Adrenal gland (tissue), 12 donors: ENCODE data around the gene EPB42. TPM values are rescaled to one million over a fixed set of nuclear protein-coding genes. Genes with fewer than 3 reads are reported as not detected.
"Not testable (repeated sequence)": the region's sequence is repeated elsewhere in the genome, so short reads cannot be mapped to it uniquely, and the experiment has no call there.

ENCODE experiments used
- DNase-seq, 7 donors: peaks; one replicate each; pipeline ENCODE4 v3.0.0-alpha.2; 2019 to 2020
- H3K27ac ChIP-seq, 5 donors: fragments of 200-600 bp; sonication (generic) in 4 of 5; 1 replicate in 3 of 5; 2 replicates in 2 of 5; pipeline versions ENCODE4 v1.5.1 to v1.8.0; 2016 to 2020; ENCODE audit warnings: mild to moderate bottlenecking in 1 of 5
- H3K27me3 ChIP-seq: fragments of 200-600 bp; 2 replicates; pipeline ENCODE4 v1.8.0; 2021
- H3K36me3 ChIP-seq, 2 donors: fragments of 200-600 bp; replicated peaks in 1 of 2; 1 replicate in 1 of 2; 2 replicates in 1 of 2; pipeline versions ENCODE4 v1.5.1 to v1.8.0; 2018 to 2022
- H3K4me1 ChIP-seq, 2 donors: fragments of 200-600 bp; replicated peaks in 1 of 2; 1 replicate in 1 of 2; 2 replicates in 1 of 2; pipeline versions ENCODE4 v1.5.1 to v1.8.0; 2018 to 2021
- H3K4me3 ChIP-seq, 4 donors: fragments of 200-600 bp; sonication (generic) in 3 of 4; one replicate each; pipeline ENCODE4 v1.5.1; 2016 to 2018
- H3K9me3 ChIP-seq, 3 donors: fragments of 200-600 bp; sonication (generic) in 1 of 3; replicated peaks in 1 of 3; 1 replicate in 2 of 3; 2 replicates in 1 of 3; pipeline versions ENCODE4 v1.5.1 to v1.8.0; 2016 to 2021
- POLR2A ChIP-seq, 2 donors: fragments of 450-650 bp; IDR thresholded peaks; one replicate each; pipeline ENCODE4 v1.6.1; 2017; ENCODE audit warnings: antibody characterized with exemption in 2 of 2, mild to moderate bottlenecking in 2 of 2, moderate library complexity in 1 of 2
- WGBS, 4 donors: extraction: QIAGEN DNeasy Blood & Tissue Kit in 2 of 4; methylation state at CpG; one replicate each; pipeline versions ENCODE4 v1.1.5 to v1.1.7; 2013 to 2017; 5-methylcytosine and 5-hydroxymethylcytosine counted together
- intact Hi-C, 2 donors: fragments of 100-400 bp; cut with DNase I; formaldehyde crosslinking; loops; one replicate each; pipeline versions ENCODE4 v1.14.1 to v1.15.0; 2022 to 2023
- polyA plus RNA-seq, 3 donors: library from polyadenylated mRNA; stranded (reverse); fragments of 200-250 nt in 2 of 3; fragments of 350-450 nt in 1 of 3; fragmentation: Illumina TruSeq in 1 of 3; extraction: RNeasy Lipid Tissue Mini Kit (QIAGEN cat#74804) in 1 of 3; gene quantifications; one replicate each; pipeline ENCODE4 v1.2.3, GENCODE V29; 2013 to 2014
- total RNA-seq, 9 donors: library from RNA; depleted of rRNA in 4 of 9; stranded (reverse); fragments of >200 nt in 4 of 9; fragments of 120-200 nt in 1 of 9; fragmentation: NEBNext Ultra II Directional in 1 of 9; extraction: Animal tissue kit (Norgen Biotek cat#: 25700) in 1 of 9; gene quantifications; one replicate each; pipeline versions ENCODE4 v1.1.0 to v1.2.4, GENCODE V29; 2013 to 2023
- TF ChIP-seq, protein P1 (sequence below), 6 experiments: fragments of 450-650 bp in 4 of 6; fragments of 200-600 bp in 2 of 6; sonication (generic) in 1 of 6; IDR thresholded peaks; 1 replicate in 5 of 6; 2 replicates in 1 of 6; pipeline versions ENCODE4 v1.5.1 to v1.8.0; 2016 to 2021; ENCODE audit warnings: antibody characterized with exemption in 6 of 6, mild to moderate bottlenecking in 2 of 6, moderate library complexity in 1 of 6
- donor health status: healthy with polysubstance abuse.
- donor health status: Bipolar disorder and iron deficiency.
- donor health status: DM: yes; HTN: yes; CAD: no.
- donor health status: DM: no; HTN: no; CAD: no.
- donor health status: DM: no; HTN: no; CAD: no.
- donor health status: DM: yes; HTN: yes; CAD: no.

Gene EPB42
- total and polyA plus RNA-seq, 12 donors, result 0.10 to 4.7 (median 0.45) TPM; not detected in 9

DNA sequence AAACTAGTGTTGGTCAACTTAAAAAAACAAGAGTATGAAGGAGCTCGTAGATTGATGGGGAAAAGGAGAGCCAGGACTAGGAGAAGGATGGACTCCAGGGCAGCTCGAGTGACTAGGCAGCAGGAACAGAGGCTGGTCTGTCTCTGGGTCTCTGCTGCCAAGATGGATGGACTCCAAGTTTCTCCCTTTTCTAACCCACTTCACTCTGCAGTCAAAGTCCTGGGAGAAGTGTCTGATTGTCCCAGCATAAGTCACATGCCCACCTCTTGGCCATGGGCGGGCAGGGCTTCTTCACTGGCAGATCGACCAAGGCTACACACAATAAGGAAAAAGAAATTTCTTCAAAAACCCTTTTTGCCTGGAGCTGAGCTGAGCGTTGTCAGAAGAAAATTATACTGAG lies 9.2 kb upstream of the EPB42 start:
- WGBS, 4 donors, result 75 to 85% (median 84%) methylated on average over 5 of the region's 5 CpGs
- intact Hi-C loops, result loop anchor here in 1 of 2 donors (5.0 kb wide), 1 partner anchor 57 kb away; no protein-coding TSS in a partner anchor
- Histone ChIP-seq H3K4me1 (no peaks in the 10 kb centered on the region), H3K27ac (peak overlapping the region in 1 of 5 donors; percentile 65), H3K36me3 (no peaks in the 10 kb centered on the region), H3K9me3 (no peaks in the 10 kb centered on the region), H3K4me3 (no peak overlapping the region), H3K27me3 (no peaks in the 10 kb centered on the region)
- DNase-seq, result no peak
- no peak for TF ChIP-seq POLR2A (IDR thresholded peaks at IDR 0.05)
- TF ChIP-seq, protein P1, sequence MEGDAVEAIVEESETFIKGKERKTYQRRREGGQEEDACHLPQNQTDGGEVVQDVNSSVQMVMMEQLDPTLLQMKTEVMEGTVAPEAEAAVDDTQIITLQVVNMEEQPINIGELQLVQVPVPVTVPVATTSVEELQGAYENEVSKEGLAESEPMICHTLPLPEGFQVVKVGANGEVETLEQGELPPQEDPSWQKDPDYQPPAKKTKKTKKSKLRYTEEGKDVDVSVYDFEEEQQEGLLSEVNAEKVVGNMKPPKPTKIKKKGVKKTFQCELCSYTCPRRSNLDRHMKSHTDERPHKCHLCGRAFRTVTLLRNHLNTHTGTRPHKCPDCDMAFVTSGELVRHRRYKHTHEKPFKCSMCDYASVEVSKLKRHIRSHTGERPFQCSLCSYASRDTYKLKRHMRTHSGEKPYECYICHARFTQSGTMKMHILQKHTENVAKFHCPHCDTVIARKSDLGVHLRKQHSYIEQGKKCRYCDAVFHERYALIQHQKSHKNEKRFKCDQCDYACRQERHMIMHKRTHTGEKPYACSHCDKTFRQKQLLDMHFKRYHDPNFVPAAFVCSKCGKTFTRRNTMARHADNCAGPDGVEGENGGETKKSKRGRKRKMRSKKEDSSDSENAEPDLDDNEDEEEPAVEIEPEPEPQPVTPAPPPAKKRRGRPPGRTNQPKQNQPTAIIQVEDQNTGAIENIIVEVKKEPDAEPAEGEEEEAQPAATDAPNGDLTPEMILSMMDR (IDR thresholded peaks at IDR 0.05), result no peak

GRCh38 chr15:43226436-43227305 lies 5.9 kb upstream of the EPB42 start:
- no peak for DNase-seq
- no peaks in the 10 kb centered on the region for H3K36me3 ChIP-seq
- H3K4me3 ChIP-seq, result no peak overlapping the region
- no peaks in the 10 kb centered on the region for H3K9me3 ChIP-seq
- H3K4me1 ChIP-seq, result no peaks in the 10 kb centered on the region
- 90 to 93% (median 93%) methylated on average over 30 to 57 of the region's 57 CpGs for WGBS, 4 donors
- TF ChIP-seq, protein P1 (IDR thresholded peaks at IDR 0.05), result no peak
- TF ChIP-seq POLR2A (IDR thresholded peaks at IDR 0.05), result no peak
- intact Hi-C loops, result loop anchor here (2.0 to 5.0 kb wide), 2 partner anchors 60 to 61 kb away; no protein-coding TSS in a partner anchor
- no peak overlapping the region for H3K27ac ChIP-seq
- H3K27me3 ChIP-seq, result no peaks in the 10 kb centered on the region

GRCh38 chr15:43225950-43226255 lies 5.1 kb upstream of the EPB42 start:
- intact Hi-C loops, result loop anchor here (2.0 to 5.0 kb wide), 2 partner anchors 61 kb away; no protein-coding TSS in a partner anchor
- 82 to 100% (median 84%) methylated on average over 9 to 12 of the region's 12 CpGs for WGBS, 4 donors
- H3K27me3 ChIP-seq, H3K4me1 ChIP-seq, H3K27ac ChIP-seq, DNase-seq, H3K4me3 ChIP-seq, H3K9me3 ChIP-seq, H3K36me3 ChIP-seq: not testable (repeated sequence)

DNA sequence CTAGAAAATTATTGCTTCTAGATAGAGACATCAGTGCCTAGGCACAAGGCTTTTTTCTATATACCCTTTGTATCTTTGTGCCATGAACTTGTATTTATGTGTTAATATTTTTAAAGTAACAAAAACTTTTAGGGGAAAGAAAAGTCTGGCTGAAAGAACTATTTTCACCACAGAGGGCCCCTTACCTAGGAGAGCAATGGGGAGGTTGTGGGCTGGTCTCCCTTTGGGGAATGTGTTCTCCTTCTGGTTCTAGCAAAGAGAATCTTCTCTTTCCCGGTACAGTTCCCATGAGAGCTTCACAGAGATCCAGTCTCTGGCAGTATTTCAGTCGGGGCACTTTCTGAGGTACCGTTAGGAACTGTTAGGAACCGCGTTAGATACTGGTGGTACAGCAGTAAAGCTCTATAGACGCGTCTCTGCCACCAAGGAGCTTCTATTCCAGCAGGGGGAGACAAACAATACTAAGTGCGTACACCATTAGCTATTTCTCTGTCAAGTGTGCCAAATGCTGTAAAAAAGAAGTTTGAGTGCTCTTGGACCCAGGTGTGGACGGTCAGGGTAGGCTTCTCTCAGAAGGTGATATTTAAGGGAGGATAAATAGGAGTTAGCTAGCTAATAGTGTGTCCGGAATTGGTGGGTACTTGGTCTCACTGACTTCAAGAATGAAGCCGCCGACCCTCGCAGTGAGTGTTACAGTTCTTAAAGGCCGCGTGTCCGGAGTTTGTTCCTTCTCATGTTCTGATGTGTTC lies 4.6 kb upstream of the EPB42 start:
- Histone ChIP-seq H3K9me3 (no peaks in the 10 kb centered on the region), H3K27ac (no peak overlapping the region), H3K27me3 (no peaks in the 10 kb centered on the region), H3K4me3 (no peak overlapping the region), H3K4me1 (no peaks in the 10 kb centered on the region), H3K36me3 (no peaks in the 10 kb centered on the region)
- DNase-seq, result peak; percentile 37 to 72 (median 45)
- intact Hi-C loops, result loop anchor here in 1 of 2 donors (5.0 kb wide), 1 partner anchor 62 kb away; no protein-coding TSS in a partner anchor
- TF ChIP-seq POLR2A (IDR thresholded peaks at IDR 0.05), result no peak
- TF ChIP-seq, protein P1 (IDR thresholded peaks at IDR 0.05), result peak; percentile 59 to 74 (median 70)
- 6 to 43% (median 42%) methylated on average over 9 to 16 of the region's 16 CpGs for WGBS, 4 donors
